Endodermal cell (in vitro differentiated cells): ENCODE data around the gene ATP13A2. TPM values are rescaled to one million over a fixed set of nuclear protein-coding genes. Genes with fewer than 3 reads are reported as not detected.
A peak's percentile ranks its signal among the peaks of the same experiment; 100 is the strongest.

Experiments used
- DNase-seq: peaks from one replicate; pipeline ENCODE4 v3.0.0-alpha.2; 2017
- H3K27ac ChIP-seq: 2 replicates; pipeline ENCODE4 v1.5.1; 2013; ENCODE audit warnings: mild to moderate bottlenecking, low read depth, low read length, moderate library complexity
- H3K27me3 ChIP-seq: 2 replicates; pipeline ENCODE4 v1.6.1; 2013; ENCODE audit warnings: mild to moderate bottlenecking, low read length, moderate library complexity; ENCODE audit not compliant: insufficient read depth, control insufficient read depth, poor library complexity, severe bottlenecking
- H3K36me3 ChIP-seq: 2 replicates; pipeline ENCODE4 v1.7.0; 2013; ENCODE audit warnings: mild to moderate bottlenecking, low read length, moderate library complexity; ENCODE audit not compliant: control insufficient read depth, insufficient read depth
- H3K4me1 ChIP-seq: one replicate; pipeline ENCODE4 v1.7.0; 2013; ENCODE audit warnings: low read length; ENCODE audit not compliant: control insufficient read depth, insufficient read depth
- H3K4me3 ChIP-seq: 2 replicates; pipeline ENCODE4 v1.5.1; 2013; ENCODE audit warnings: mild to moderate bottlenecking, low read length, moderate library complexity
- H3K9ac ChIP-seq: 2 replicates; pipeline ENCODE4 v1.6.1; 2013; ENCODE audit warnings: mild to moderate bottlenecking, low read length, moderate library complexity; ENCODE audit not compliant: poor library complexity, severe bottlenecking; ENCODE audit errors: extremely low read depth
- H3K9me3 ChIP-seq: 2 replicates; pipeline ENCODE4 v1.6.1; 2013; ENCODE audit warnings: mild to moderate bottlenecking, low read length, moderate library complexity; ENCODE audit not compliant: control insufficient read depth
- H3K27ac Mint-ChIP-seq: 2 replicates; pipeline ENCODE4 v1.8.0; 2020; ENCODE audit warnings: mixed read lengths
- H3K27me3 Mint-ChIP-seq: 2 replicates; pipeline ENCODE4 v1.8.0; 2021; ENCODE audit warnings: mild to moderate bottlenecking, mixed read lengths; ENCODE audit not compliant: insufficient read depth
- H3K36me3 Mint-ChIP-seq: 2 replicates; pipeline ENCODE4 v1.8.0; 2020; ENCODE audit warnings: low read depth, mixed read lengths
- H3K4me1 Mint-ChIP-seq: 2 replicates; pipeline ENCODE4 v1.8.0; 2020; ENCODE audit warnings: mixed read lengths
- H3K4me3 Mint-ChIP-seq: 2 replicates; pipeline ENCODE4 v1.8.0; 2020; ENCODE audit warnings: mild to moderate bottlenecking, moderate library complexity, mixed read lengths
- H3K9me3 Mint-ChIP-seq: 2 replicates; pipeline ENCODE4 v1.8.0; 2020; ENCODE audit warnings: mild to moderate bottlenecking, mixed read lengths
- WGBS, 2 experiments: methylation state at CpG; one replicate each; pipeline versions ENCODE4 v1.1.5 to v1.1.7; 2013; ENCODE audit warnings: missing lambda C conversion rate in 2 of 2, mixed read lengths in 1 of 2; ENCODE audit not compliant: insufficient coverage in 1 of 2, insufficient read length in 1 of 2; 5-methylcytosine and 5-hydroxymethylcytosine counted together
- total RNA-seq, 2 donors: library from RNA; stranded (reverse); fragmentation: NEBNext Ultra II Directional in 1 of 2; extraction: Animal tissue kit (Norgen Biotek cat#: 25700) in 1 of 2; gene quantifications; 2 replicates in 1 of 2; 3 replicates in 1 of 2; pipeline ENCODE4 v1.2.1, GENCODE V29; 2021
- TF ChIP-seq, protein P1 (sequence below): fragments of 200-600 bp; sonication (generic); conservative IDR thresholded peaks from 2 replicates; pipeline ENCODE4 v1.5.0; 2021; ENCODE audit warnings: antibody characterized with exemption, mild to moderate bottlenecking

Gene ATP13A2
- total RNA-seq, 2 donors from 2014 or later: 69.4 to 82.6 TPM

DNA sequence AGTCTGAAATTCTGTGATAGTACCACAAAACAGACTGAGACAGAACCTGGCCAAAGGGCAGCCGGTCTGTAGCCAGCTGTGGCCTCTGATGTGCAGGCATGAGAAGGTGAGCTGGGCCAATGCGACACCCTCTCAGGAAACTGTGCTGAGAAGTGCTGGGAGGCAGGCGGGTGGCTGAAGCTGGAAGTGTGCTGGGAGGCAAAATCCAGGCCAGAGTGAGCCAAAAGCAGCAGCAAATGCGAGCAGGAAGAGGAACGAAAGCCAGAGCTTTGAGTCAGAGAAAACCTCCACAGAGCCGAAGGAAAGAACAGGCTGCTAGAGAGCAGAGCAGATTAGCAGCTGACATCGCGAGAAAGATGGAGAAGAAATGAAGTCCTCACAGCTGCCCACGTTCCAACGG is 10.2 kb upstream of the ATP13A2 start:
- TF ChIP-seq, protein P1, sequence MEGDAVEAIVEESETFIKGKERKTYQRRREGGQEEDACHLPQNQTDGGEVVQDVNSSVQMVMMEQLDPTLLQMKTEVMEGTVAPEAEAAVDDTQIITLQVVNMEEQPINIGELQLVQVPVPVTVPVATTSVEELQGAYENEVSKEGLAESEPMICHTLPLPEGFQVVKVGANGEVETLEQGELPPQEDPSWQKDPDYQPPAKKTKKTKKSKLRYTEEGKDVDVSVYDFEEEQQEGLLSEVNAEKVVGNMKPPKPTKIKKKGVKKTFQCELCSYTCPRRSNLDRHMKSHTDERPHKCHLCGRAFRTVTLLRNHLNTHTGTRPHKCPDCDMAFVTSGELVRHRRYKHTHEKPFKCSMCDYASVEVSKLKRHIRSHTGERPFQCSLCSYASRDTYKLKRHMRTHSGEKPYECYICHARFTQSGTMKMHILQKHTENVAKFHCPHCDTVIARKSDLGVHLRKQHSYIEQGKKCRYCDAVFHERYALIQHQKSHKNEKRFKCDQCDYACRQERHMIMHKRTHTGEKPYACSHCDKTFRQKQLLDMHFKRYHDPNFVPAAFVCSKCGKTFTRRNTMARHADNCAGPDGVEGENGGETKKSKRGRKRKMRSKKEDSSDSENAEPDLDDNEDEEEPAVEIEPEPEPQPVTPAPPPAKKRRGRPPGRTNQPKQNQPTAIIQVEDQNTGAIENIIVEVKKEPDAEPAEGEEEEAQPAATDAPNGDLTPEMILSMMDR: no peak
- peaks cover 68% of the 10 kb centered on the region for H3K36me3 Mint-ChIP-seq
- Histone ChIP-seq H3K36me3 (peaks cover 92% of the 10 kb centered on the region), H3K27ac (no peak overlapping the region), H3K9me3 (no peaks in the 10 kb centered on the region), H3K27me3 (no peaks in the 10 kb centered on the region), H3K4me3 (no peak overlapping the region), H3K9ac (no peak overlapping the region), H3K4me1 (no peaks in the 10 kb centered on the region)
- H3K9me3 Mint-ChIP-seq: no peaks in the 10 kb centered on the region
- peak; percentile 9 for DNase-seq
- H3K4me3 Mint-ChIP-seq: no peak overlapping the region
- no peaks in the 10 kb centered on the region for H3K4me1 Mint-ChIP-seq
- 95 to 99% methylated on average over 8 to 10 of the region's 10 CpGs for WGBS, 2 experiments
- no peak overlapping the region for H3K27ac Mint-ChIP-seq
- H3K27me3 Mint-ChIP-seq: no peaks in the 10 kb centered on the region

DNA sequence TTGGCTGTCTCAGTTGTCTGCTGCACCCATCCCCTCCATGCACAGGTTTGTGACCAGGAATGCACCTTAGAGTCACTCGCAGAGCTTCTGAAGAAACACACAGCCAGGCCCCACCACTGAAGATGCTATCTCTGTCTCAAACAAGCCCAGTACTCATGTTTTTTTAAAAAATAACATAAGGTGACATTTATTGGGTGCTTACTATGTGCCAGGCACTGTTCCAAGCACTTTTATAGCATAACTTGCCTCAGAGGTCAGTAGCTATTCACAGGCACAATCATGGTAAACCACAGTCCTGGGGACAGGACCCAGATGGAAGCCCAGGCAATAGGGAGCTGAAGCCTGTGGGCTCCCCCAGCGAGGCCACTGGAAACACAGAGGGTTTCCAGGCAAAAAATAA is 8.8 kb upstream of the ATP13A2 start:
- no peak overlapping the region for H3K9ac ChIP-seq
- peaks cover 3% of the 10 kb centered on the region for H3K4me1 ChIP-seq
- H3K36me3 ChIP-seq: peaks cover 80% of the 10 kb centered on the region
- no peak for DNase-seq
- Mint-ChIP-seq H3K4me3 (no peak overlapping the region), H3K36me3 (peaks cover 61% of the 10 kb centered on the region), H3K9me3 (no peaks in the 10 kb centered on the region), H3K27ac (no peak overlapping the region), H3K27me3 (no peaks in the 10 kb centered on the region), H3K4me1 (peaks cover 9% of the 10 kb centered on the region)
- 97 to 100% methylated on average over 1 to 2 of the region's 2 CpGs for WGBS, 2 experiments
- H3K9me3 ChIP-seq: no peaks in the 10 kb centered on the region
- TF ChIP-seq, protein P1: no peak
- H3K27ac ChIP-seq: no peak overlapping the region
- no peaks in the 10 kb centered on the region for H3K27me3 ChIP-seq
- no peak overlapping the region for H3K4me3 ChIP-seq

DNA sequence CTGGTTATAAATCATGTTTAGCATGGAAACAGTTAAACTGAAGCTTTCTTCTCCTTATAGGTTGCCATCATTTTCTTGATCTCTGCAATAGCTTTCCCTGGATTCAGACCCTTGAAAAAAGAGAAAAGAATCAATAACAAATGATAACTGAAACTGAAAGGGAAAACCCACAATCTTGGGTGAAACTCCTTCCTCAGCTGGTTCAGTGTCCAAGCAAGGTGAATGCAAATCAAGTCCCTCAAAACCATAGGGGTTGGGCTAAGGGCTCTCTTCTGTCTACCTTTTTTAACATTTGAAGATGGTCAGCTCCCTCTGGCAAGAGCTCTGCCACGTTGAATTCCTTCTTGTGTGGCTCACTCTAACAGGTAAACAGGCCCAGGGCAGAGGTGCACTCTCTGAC is 7.1 kb upstream of the ATP13A2 start:
- H3K27ac Mint-ChIP-seq: no peak overlapping the region
- H3K4me1 Mint-ChIP-seq: peaks cover 18% of the 10 kb centered on the region
- Histone ChIP-seq H3K9ac (no peak overlapping the region), H3K4me1 (peaks cover 5% of the 10 kb centered on the region), H3K9me3 (no peaks in the 10 kb centered on the region), H3K27ac (no peak overlapping the region), H3K36me3 (peaks cover 64% of the 10 kb centered on the region), H3K27me3 (no peaks in the 10 kb centered on the region), H3K4me3 (no peak overlapping the region)
- no peaks in the 10 kb centered on the region for H3K9me3 Mint-ChIP-seq
- DNase-seq: peak; percentile 13
- H3K36me3 Mint-ChIP-seq: peaks cover 53% of the 10 kb centered on the region
- no peak overlapping the region for H3K4me3 Mint-ChIP-seq
- no peaks in the 10 kb centered on the region for H3K27me3 Mint-ChIP-seq
- 63 to 69% methylated on average over 1 of the region's 1 CpG for WGBS, 2 experiments
- TF ChIP-seq, protein P1: no peak
